Calu3 (cell line): ENCODE results near the gene GCH1. TPM values are rescaled to one million over a fixed set of nuclear protein-coding genes. Genes with fewer than 3 reads are reported as not detected.

ENCODE experiments used
- BruUV-seq: library from RNA; stranded (reverse); fragments of 400-500 nt; replicated peaks from 2 replicates; lab custom pipeline; 2021; lab: Mats Ljungman, UMichigan
- CTCF ChIA-PET: fragments of 300-600 bp; sonication (Branson Sonifier 250); formaldehyde crosslinking; loops from one replicate; lab custom pipeline; 2022; ENCODE audit warnings: antibody characterized with exemption; lab: Charles Lee
- DNase-seq: peaks from one replicate; pipeline ENCODE4 v3.0.0; 2022
- H3K27ac Mint-ChIP-seq: one replicate; pipeline ENCODE4 v1.8.0; 2022; ENCODE audit warnings: mixed read lengths; ENCODE audit not compliant: unreplicated experiment
- H3K27me3 Mint-ChIP-seq: one replicate; pipeline ENCODE4 v1.8.0; 2022; ENCODE audit warnings: mixed read lengths; ENCODE audit not compliant: unreplicated experiment
- H3K36me3 Mint-ChIP-seq: one replicate; pipeline ENCODE4 v1.8.0; 2022; ENCODE audit warnings: mild to moderate bottlenecking, moderate library complexity, mixed read lengths; ENCODE audit not compliant: insufficient read depth, unreplicated experiment
- H3K4me1 Mint-ChIP-seq: one replicate; pipeline ENCODE4 v1.8.0; 2022; ENCODE audit warnings: mild to moderate bottlenecking, low read depth, mixed read lengths; ENCODE audit not compliant: unreplicated experiment
- H3K4me3 Mint-ChIP-seq: one replicate; pipeline ENCODE4 v1.8.0; 2022; ENCODE audit warnings: mild to moderate bottlenecking, low read depth, moderate library complexity, mixed read lengths; ENCODE audit not compliant: unreplicated experiment
- H3K9me3 Mint-ChIP-seq: one replicate; pipeline ENCODE4 v1.8.0; 2022; ENCODE audit warnings: low read depth, mixed read lengths; ENCODE audit not compliant: unreplicated experiment
- CTCF ChIP-seq: fragments of 200-600 bp; IDR thresholded peaks from one replicate; pipeline ENCODE4 v1.8.0; 2022; ENCODE audit warnings: antibody characterized with exemption; ENCODE audit not compliant: unreplicated experiment
- intact Hi-C: fragments of 100-400 bp; cut with micrococcal nuclease; formaldehyde crosslinking; loops from one replicate; pipeline ENCODE4 v1.10.0; 2022; ENCODE audit not compliant: unreplicated experiment
- microRNA-seq: library from miRNA; unstranded; fragments of <30 nt; microRNA quantifications from one replicate; pipeline ENCODE4 v1.2.0, GENCODE V29; 2022
- total RNA-seq: library from RNA; stranded (reverse); gene quantifications from 2 replicates; pipeline ENCODE4 v1.2.3, GENCODE V29; 2022

The GCH1 gene
- total RNA-seq, 1 experiment from 2014 or later = 6.8 TPM

DNA sequence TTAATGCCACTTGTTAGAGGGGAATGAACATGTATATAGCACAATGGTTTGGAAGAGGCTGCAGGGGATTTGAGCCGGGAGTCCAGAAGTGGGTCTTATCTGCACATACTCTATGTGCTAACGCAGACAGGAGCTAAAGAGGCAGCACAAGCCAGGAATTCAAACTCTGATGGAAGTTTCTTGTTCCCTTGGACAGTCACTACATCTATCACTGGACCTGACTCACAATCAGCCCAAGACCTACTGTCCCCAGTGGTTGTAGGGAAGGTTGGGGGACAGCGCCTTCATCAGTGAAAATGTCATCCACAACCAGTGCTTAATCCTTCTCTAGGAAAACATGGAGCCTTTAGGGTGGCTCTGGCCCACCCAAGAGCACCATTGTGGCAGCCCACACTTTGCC is 107.8 kb downstream of the GCH1 start:
- peaks cover 8% of the 10 kb centered on the region for H3K27me3 Mint-ChIP-seq
- CTCF ChIA-PET = interaction anchor here (1.0 kb wide), 1 partner anchor 8 kb away, joined by 3 read pairs; no protein-coding TSS in a partner anchor
- H3K4me1 Mint-ChIP-seq = no peaks in the 10 kb centered on the region
- DNase-seq = no peak
- H3K9me3 Mint-ChIP-seq = peaks cover 3% of the 10 kb centered on the region
- no peak overlapping the region for H3K4me3 Mint-ChIP-seq
- intact Hi-C loops = no loop called here
- BruUV-seq = no TSS peak
- TF ChIP-seq CTCF = no peak
- H3K27ac Mint-ChIP-seq = no peak overlapping the region
- no peaks in the 10 kb centered on the region for H3K36me3 Mint-ChIP-seq

GRCh38 chr14:54794159-54794558 is 108.5 kb downstream of the GCH1 start:
- H3K9me3 Mint-ChIP-seq = peaks cover 3% of the 10 kb centered on the region
- no peak for TF ChIP-seq CTCF
- H3K27me3 Mint-ChIP-seq = peaks cover 1% of the 10 kb centered on the region
- H3K4me1 Mint-ChIP-seq = no peaks in the 10 kb centered on the region
- CTCF ChIA-PET = interaction anchor here (0.7 to 1.0 kb wide), 3 partner anchors 9 to 19 kb away, joined by 3 to 4 read pairs (median 3); no protein-coding TSS in a partner anchor
- no peak overlapping the region for H3K4me3 Mint-ChIP-seq
- no peak overlapping the region for H3K27ac Mint-ChIP-seq
- no TSS peak for BruUV-seq
- DNase-seq = no peak
- intact Hi-C loops = no loop called here
- H3K36me3 Mint-ChIP-seq = no peaks in the 10 kb centered on the region

- H3K27me3 Mint-ChIP-seq = no peaks in the 10 kb centered on the region
- CTCF ChIA-PET = no interaction called here
These were observed 110.3 kb downstream of the GCH1 start for GRCh38 chr14:54792288-54792687.

More at GRCh38 chr14:54792288-54792687, 110.3 kb downstream of the GCH1 start:
- DNase-seq = no peak
- intact Hi-C loops = no loop called here
- H3K27ac Mint-ChIP-seq = no peak overlapping the region
- H3K36me3 Mint-ChIP-seq = no peaks in the 10 kb centered on the region
- TF ChIP-seq CTCF = no peak
- no peak overlapping the region for H3K4me3 Mint-ChIP-seq
- peaks cover 3% of the 10 kb centered on the region for H3K9me3 Mint-ChIP-seq
- no peaks in the 10 kb centered on the region for H3K4me1 Mint-ChIP-seq
- BruUV-seq = no TSS peak

Small RNAs within 50 kb of the gene (microRNA-seq; reads per million reads assigned to microRNA genes)
- gene MIR4308 = not detected

Other genes with a start within 250 kb of the GCH1 start
- 25.0 and 27.7 TPM in 2 replicates for gene WDHD1, start 124.3 kb upstream of the GCH1 start, total RNA-seq
- 29.9 and 31.5 TPM in 2 replicates for gene SOCS4, start 124.4 kb upstream of the GCH1 start, total RNA-seq
- gene MAPK1IP1L, start 148.8 kb upstream of the GCH1 start, total RNA-seq = 104 and 108 TPM in 2 replicates
- gene LGALS3, start 226.4 kb upstream of the GCH1 start, total RNA-seq = 429 and 672 TPM in 2 replicates